Keratinocyte (primary cell): Measurements from ENCODE around the gene ZMIZ1. TPM values are rescaled to one million over a fixed set of nuclear protein-coding genes. Genes with fewer than 3 reads are reported as not detected.

Experiments used
- DNase-seq: peaks from one replicate; pipeline ENCODE4 v3.0.0-alpha.2; 2011; ENCODE audit warnings: low read depth, missing footprints, low spot score
- FAIRE-seq: peaks from 2 replicates; lab custom pipeline; 2011; peaks lifted over from hg19 to GRCh38; lab: Jason Lieb, UNC
- H2AFZ ChIP-seq: 2 replicates; pipeline ENCODE4 v1.6.0; 2012; ENCODE audit warnings: low read length, control low read depth, inconsistent platforms; ENCODE audit not compliant: control insufficient read depth
- H3K27ac ChIP-seq: 2 replicates; pipeline ENCODE4 v1.5.1; 2011; ENCODE audit warnings: low read length; ENCODE audit not compliant: control insufficient read depth, insufficient read depth
- H3K27me3 ChIP-seq: 3 replicates; pipeline ENCODE4 v1.6.0; 2011; ENCODE audit warnings: low read length; ENCODE audit not compliant: control insufficient read depth, insufficient read depth; ENCODE audit errors: extremely low read depth
- H3K36me3 ChIP-seq, 2 experiments: 2 replicates in 1 of 2; 3 replicates in 1 of 2; pipeline ENCODE4 v1.5.1; 2011; ENCODE audit warnings: low read length in 2 of 2, mild to moderate bottlenecking in 1 of 2; ENCODE audit not compliant: control insufficient read depth in 2 of 2, insufficient read depth in 2 of 2; ENCODE audit errors: extremely low read depth in 1 of 2
- H3K4me1 ChIP-seq: 3 replicates; pipeline ENCODE4 v1.5.1; 2011; ENCODE audit warnings: low read length; ENCODE audit not compliant: control insufficient read depth, insufficient read depth; ENCODE audit errors: extremely low read depth
- H3K4me2 ChIP-seq: 3 replicates; pipeline ENCODE4 v1.6.0; 2011; ENCODE audit warnings: low read depth, low read length; ENCODE audit not compliant: control insufficient read depth, insufficient read depth; ENCODE audit errors: extremely low read depth
- H3K4me3 ChIP-seq, 3 experiments: fragments of 200-600 bp in 1 of 3; sonication (generic) in 1 of 3; 2 replicates in 2 of 3; 3 replicates in 1 of 3; pipeline ENCODE4 v1.5.1; 2011 to 2016; ENCODE audit warnings: low read length in 3 of 3, mild to moderate bottlenecking in 3 of 3, control low read depth in 2 of 3, inconsistent platforms in 1 of 3, low read depth in 1 of 3, mixed read lengths in 1 of 3, mixed run types in 1 of 3, moderate library complexity in 1 of 3; ENCODE audit not compliant: control insufficient read depth in 2 of 3, insufficient read depth in 2 of 3; ENCODE audit errors: extremely low read depth in 1 of 3
- H3K79me2 ChIP-seq: 2 replicates; pipeline ENCODE4 v1.6.0; 2012; ENCODE audit warnings: low read length; ENCODE audit not compliant: control insufficient read depth, insufficient read depth
- H3K9ac ChIP-seq: 3 replicates; pipeline ENCODE4 v1.6.0; 2011; ENCODE audit warnings: low read length; ENCODE audit not compliant: control insufficient read depth, insufficient read depth; ENCODE audit errors: extremely low read depth
- H3K9me1 ChIP-seq: 3 replicates; pipeline ENCODE4 v1.6.0; 2011; ENCODE audit warnings: low read length; ENCODE audit not compliant: control insufficient read depth, insufficient read depth; ENCODE audit errors: extremely low read depth
- H3K9me3 ChIP-seq: 2 replicates; pipeline ENCODE4 v1.5.1; 2012; ENCODE audit warnings: low read depth, low read length; ENCODE audit not compliant: control insufficient read depth
- H4K20me1 ChIP-seq: 3 replicates; pipeline ENCODE4 v1.6.0; 2011; ENCODE audit warnings: low read length; ENCODE audit not compliant: control insufficient read depth, insufficient read depth; ENCODE audit errors: extremely low read depth
- CTCF ChIP-seq, 3 experiments: IDR thresholded peaks in 1 of 3; conservative IDR thresholded peaks in 1 of 3; optimal IDR thresholded peaks in 1 of 3; 2 replicates in 2 of 3; 3 replicates in 1 of 3; pipeline versions ENCODE3 to v1.5.1; 2011; ENCODE audit warnings: low read length in 3 of 3, mild to moderate bottlenecking in 3 of 3, moderate library complexity in 2 of 3, control low read depth in 1 of 3, inconsistent platforms in 1 of 3; ENCODE audit not compliant: insufficient read depth in 2 of 3; ENCODE audit errors: extremely low read depth in 1 of 3
- EZH2 ChIP-seq: IDR thresholded peaks from one replicate; pipeline ENCODE4 v1.6.1; 2012; ENCODE audit warnings: inconsistent platforms, mild to moderate bottlenecking, low read length, moderate library complexity
- dilution Hi-C: fragments of 300-500 bp; cut with MboI; formaldehyde crosslinking; loops from one replicate; pipeline ENCODE4 v1.7.0; 2020; ENCODE audit warnings: low sequenced_read_pairs; ENCODE audit not compliant: extremely low pct_ligation_motif_present
- polyA plus RNA-seq, 5 experiments: library from polyadenylated mRNA; depleted of rRNA in 3 of 5; stranded (reverse) in 3 of 5; stranded (forward) in 1 of 5; unstranded in 1 of 5; fragments of >200 nt; gene quantifications; 1 replicate in 1 of 5; 2 replicates in 3 of 5; 3 replicates in 1 of 5; pipeline versions ENCODE4 v1.2.1 to v1.2.3, GENCODE V29; 2011 to 2012; ENCODE audit warnings: missing spikeins in 2 of 5, low read depth in 1 of 5, low replicate concordance in 1 of 5

The ZMIZ1 gene
- polyA plus RNA-seq, 1 donor (not counting 4 experiments of a cell fraction or from before 2014, with no cell fraction given), result 1.8 TPM

- peaks cover 4% of the 10 kb centered on the region for H4K20me1 ChIP-seq
- no peak for FAIRE-seq
- H3K79me2 ChIP-seq, result no peaks in the 10 kb centered on the region
Measured at GRCh38 chr10:79287973-79288723, 219.4 kb downstream of the ZMIZ1 start.

GRCh38 chr10:79289801-79290200 lies 221.0 kb downstream of the ZMIZ1 start:
- TF ChIP-seq EZH2, result no peak
- no peak for TF ChIP-seq CTCF (optimal IDR thresholded peaks at IDR 0.05 in 1 of 3, IDR thresholded peaks at IDR 0.05 in 1 of 3, conservative IDR thresholded peaks at IDR 0.05 in 1 of 3; ENCODE audit: extremely low read depth in 1 of 3, insufficient read depth in 2 of 3, low read length in 3 of 3)
- Histone ChIP-seq H3K4me3 (no peak overlapping the region), H3K27me3 (no peaks in the 10 kb centered on the region), H3K79me2 (no peaks in the 10 kb centered on the region), H3K9ac (no peak overlapping the region), H2AFZ (no peak overlapping the region), H3K36me3 (peaks cover 3 to 9% of the 10 kb centered on the region in 2 experiments), H3K27ac (no peak overlapping the region), H3K9me3 (no peaks in the 10 kb centered on the region), H4K20me1 (peaks cover 4% of the 10 kb centered on the region), H3K4me2 (no peak overlapping the region), H3K4me1 (peaks cover 23% of the 10 kb centered on the region), H3K9me1 (no peaks in the 10 kb centered on the region)
- dilution Hi-C loops, result no loop called here
- no peak for FAIRE-seq
- no peak for DNase-seq

More at GRCh38 chr10:79287973-79288723, 219.4 kb downstream of the ZMIZ1 start:
- H3K9me3 ChIP-seq, result no peaks in the 10 kb centered on the region
- dilution Hi-C loops, result no loop called here
- H3K4me2 ChIP-seq, result no peak overlapping the region
- H3K36me3 ChIP-seq, result peaks cover 3 to 9% of the 10 kb centered on the region in 2 experiments
- no peak for TF ChIP-seq CTCF (optimal IDR thresholded peaks at IDR 0.05 in 1 of 3, IDR thresholded peaks at IDR 0.05 in 1 of 3, conservative IDR thresholded peaks at IDR 0.05 in 1 of 3; ENCODE audit: extremely low read depth in 1 of 3, insufficient read depth in 2 of 3, low read length in 3 of 3)
- no peak for TF ChIP-seq EZH2
- H2AFZ ChIP-seq, result no peak overlapping the region
- H3K4me1 ChIP-seq, result peaks cover 12% of the 10 kb centered on the region
- no peak overlapping the region for H3K27ac ChIP-seq
- H3K9me1 ChIP-seq, result no peaks in the 10 kb centered on the region
- no peak for DNase-seq
- H3K9ac ChIP-seq, result no peak overlapping the region
- H3K4me3 ChIP-seq, result no peak overlapping the region
- no peaks in the 10 kb centered on the region for H3K27me3 ChIP-seq
